ENCODE measurements around the gene P4HA1.

Gene P4HA1

DNA sequence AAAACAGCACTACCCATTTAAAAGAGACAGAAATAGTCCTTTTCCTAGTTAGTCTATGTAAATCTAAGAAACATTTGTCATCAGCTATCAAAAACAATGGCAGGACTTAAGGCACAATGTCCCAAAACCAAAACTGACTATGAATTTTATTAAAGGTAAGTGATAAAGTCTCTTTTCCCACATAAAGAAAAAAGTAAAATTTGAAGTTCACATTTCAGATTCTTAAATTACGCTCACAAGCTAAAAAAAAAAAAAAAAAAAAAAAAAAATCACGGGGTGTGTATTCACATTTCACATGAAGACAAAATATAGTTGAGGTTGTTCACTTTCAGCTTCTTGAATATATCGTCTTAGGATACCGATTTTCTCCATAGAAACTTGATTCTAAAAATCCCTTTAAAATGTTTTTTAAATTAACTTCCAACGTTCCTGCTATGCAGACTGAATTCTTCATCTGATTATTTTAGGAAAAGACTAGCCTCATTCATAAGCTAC is 1.6 kb downstream of the P4HA1 start:
- DNase-seq (ENCODE audit: low read depth in 3 of 3), result no peak

GRCh38 chr10:73093922-73094850 is 2.5 kb downstream of the P4HA1 start:
- no peak for DNase-seq (ENCODE audit: low read depth in 3 of 3)

- no peak for DNase-seq (ENCODE audit: low read depth in 3 of 3)
Measured at GRCh38 chr10:73092830-73093229, 3.8 kb downstream of the P4HA1 start.

DNA sequence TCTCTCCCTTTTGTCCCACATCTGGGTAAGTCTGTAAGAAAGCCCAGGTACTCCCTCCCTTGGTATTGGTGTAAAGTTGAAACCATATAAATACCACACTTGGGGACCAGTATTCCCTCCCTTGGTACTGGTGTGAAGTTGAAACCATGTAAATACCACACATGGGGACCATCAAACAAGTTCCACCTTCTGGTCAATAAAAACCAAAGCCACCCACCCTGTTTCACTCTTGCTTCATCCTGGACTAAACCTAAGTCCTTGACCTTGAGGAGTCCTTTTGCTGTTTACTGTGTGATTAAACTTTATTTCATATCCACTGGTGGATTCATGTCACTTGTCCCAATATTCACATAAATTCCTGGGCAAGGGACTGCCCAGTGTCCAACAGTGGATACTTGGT is 8.4 kb downstream of the P4HA1 start:
- DNase-seq (ENCODE audit: low read depth in 3 of 3), result no peak

- no peak for DNase-seq (ENCODE audit: low read depth in 3 of 3)
Measured at GRCh38 chr10:73086816-73087215, 9.8 kb downstream of the P4HA1 start.

DNA sequence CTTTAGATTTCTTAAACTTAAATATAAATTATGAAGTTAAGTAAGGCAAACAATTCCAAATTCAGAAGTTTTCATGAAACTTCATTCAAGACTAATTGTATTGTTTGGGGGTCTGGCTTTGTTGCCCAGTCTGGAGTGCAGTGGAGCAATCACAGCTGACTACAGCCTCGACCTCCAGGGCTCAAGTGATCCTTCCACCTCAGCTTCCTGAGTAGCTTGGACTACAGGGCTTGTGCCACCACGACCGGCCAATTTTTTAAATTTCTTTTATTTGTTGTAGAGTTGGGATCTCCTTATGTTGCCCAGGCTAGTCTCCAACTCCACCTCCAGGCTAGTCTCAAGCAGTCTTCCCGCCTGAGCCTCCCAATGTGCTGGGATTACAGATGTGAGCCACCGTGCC is 12.5 kb downstream of the P4HA1 start:
- no peak for DNase-seq (ENCODE audit: low read depth in 3 of 3)

DNA sequence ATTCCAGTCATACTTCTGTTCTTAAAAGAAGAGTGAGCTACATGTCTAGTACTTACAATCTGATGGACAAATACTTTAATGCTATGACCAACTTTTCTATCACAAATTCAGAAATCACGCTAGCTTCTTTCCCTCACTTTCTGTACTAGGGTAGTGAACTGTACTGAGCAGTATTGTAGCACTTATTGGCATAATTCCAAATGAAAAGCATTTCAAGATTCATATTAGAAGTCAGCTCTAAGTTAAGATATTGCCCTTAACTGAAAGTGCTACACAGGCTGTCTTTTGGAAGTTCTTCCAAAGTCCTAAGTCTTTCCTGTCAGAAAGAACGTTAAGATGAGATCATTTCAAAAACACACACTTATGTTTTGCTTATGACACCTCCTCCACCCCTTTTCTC is 13.4 kb downstream of the P4HA1 start:
- no peak for DNase-seq (ENCODE audit: low read depth in 3 of 3)

DNA sequence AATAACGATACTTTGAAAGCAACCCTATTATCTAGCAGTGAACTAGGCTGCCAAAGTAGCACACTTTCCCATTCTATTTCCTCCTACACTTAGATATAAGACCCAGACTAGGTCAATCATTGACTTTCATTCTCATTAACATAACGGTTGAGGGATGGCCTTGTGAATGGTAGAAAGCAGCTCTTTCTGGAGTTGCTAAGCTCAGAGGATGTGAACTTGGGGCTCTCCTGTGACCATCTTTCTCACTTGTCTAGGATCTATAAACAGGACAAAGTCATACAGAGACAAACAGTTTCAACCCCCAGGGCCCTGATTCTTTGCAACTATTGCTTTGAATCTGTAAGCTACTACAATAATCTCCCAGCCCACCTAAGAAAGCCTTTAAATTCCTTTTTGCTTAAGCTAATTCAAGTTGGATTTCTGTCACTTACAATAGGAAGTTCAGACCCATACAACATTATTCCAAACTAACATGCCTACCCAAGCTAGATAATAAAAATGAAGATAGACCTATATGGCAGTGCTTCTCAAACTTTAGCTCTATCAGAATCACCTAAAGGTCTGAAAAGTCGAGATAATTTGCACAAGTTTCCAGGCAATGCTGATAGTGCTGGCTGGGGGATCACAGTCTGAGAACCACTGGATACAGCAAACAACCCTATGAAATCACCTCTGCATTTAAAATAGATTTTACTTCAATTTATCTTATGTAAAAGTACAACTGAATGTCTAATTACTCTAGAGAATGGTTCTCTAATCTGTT is 16.7 kb downstream of the P4HA1 start:
- no peak for DNase-seq (ENCODE audit: low read depth in 3 of 3)

DNA sequence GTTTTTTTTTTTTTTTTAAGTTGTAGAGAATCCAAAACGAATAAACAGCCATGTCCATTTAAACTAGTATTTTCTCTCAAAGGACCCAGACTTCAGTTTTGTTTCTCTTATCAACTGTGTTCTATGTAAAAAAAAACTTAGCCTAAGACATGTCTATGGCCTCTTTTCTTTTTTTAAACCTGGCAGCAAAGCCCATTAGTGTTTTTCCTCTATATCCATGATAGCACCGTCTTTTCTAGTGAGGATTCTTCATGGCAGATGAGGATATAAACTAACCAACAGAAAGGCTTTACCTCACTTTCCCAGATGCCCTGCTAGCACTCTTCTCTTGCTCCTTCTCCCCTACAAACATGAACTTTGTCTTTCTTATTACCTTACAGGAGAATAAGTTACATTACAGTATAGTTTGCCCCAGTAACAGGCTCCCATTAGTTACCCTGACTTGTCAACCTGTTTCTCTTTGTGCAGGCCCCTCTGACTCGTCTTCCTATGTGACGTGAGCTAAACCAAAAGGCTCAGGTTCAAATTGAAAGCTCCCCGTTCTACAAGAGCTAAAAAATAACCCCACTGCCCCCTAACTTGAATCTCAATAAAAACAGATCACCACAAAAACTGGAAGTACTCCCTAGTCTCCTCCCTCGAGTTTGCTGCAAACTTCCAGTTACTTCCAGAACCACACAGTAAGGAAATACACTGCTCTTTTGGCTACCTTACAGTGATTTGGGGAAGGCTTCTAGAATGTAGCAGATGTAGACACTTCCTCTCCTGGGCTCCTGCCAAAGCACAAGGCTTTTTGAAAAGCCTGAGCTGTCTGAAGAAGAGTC is 20.1 kb downstream of the P4HA1 start:
- no peak for DNase-seq (ENCODE audit: low read depth in 3 of 3)

DNA sequence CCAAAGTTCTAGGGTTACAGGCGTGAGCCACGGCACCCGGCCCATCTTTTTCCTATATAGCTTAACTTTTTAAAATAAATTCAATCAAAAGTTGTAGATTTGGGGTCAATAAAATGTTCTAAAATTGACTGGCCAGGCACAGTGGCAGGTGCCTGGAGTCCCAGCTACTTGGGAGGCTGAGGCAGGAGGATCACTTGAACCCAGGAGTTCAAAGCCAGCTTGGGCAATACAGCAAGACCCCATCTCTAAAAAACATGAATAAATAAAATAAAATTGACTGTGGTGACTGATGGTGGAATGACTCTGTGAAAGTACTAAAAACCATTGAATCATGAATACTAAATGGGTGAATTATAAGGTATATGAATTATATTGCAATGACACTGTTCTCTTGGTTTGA is 20.8 kb downstream of the P4HA1 start:
- no peak for DNase-seq (ENCODE audit: low read depth in 3 of 3)

DNA sequence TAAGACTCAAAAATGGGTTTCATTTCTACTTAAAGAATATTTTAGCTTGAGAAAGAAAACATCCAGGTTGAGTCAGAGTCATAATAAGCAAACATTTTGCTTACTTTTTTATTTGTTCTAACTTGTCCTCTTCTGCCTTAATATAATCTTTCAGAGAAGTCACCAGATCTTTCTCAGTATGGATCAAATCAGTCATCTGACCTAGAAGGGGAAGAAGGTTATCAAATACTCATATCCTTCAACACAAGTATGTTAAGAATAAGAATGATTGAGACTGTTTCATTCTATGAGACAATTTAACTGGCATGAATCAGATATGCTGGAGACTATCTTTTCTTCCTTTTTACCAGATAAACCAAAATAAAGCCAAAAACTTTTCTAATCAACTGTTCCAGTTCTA is 23.0 kb downstream of the P4HA1 start:
- DNase-seq (ENCODE audit: low read depth in 3 of 3), result no peak

GRCh38 chr10:73065441-73065840 is 31.2 kb downstream of the P4HA1 start:
- no peak for DNase-seq (ENCODE audit: low read depth in 3 of 3)

GRCh38 chr10:73061743-73062142 is 34.9 kb downstream of the P4HA1 start:
- no peak for DNase-seq (ENCODE audit: low read depth in 3 of 3)

GRCh38 chr10:73060738-73061635 is 35.7 kb downstream of the P4HA1 start:
- no peak for DNase-seq (ENCODE audit: low read depth in 3 of 3)

DNA sequence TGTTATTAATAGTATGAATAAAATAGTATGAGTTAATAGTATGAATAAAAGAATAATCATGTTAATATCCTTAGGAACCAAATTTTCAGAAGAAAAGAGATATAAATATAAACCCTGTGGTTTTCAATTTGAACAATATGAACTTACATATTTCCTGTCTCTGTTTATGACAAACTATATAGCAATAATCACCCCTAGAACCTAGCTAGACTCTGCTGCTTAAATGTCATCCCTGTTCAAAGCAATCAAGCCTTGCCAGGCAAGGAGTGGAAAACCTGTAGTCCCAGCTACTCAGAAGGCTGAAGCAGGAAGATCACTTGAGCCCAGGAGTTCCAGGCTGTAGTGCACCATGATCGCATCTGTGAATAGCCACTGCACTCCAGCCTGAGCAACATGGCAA is 36.5 kb downstream of the P4HA1 start:
- no peak for DNase-seq (ENCODE audit: low read depth in 3 of 3)

DNA sequence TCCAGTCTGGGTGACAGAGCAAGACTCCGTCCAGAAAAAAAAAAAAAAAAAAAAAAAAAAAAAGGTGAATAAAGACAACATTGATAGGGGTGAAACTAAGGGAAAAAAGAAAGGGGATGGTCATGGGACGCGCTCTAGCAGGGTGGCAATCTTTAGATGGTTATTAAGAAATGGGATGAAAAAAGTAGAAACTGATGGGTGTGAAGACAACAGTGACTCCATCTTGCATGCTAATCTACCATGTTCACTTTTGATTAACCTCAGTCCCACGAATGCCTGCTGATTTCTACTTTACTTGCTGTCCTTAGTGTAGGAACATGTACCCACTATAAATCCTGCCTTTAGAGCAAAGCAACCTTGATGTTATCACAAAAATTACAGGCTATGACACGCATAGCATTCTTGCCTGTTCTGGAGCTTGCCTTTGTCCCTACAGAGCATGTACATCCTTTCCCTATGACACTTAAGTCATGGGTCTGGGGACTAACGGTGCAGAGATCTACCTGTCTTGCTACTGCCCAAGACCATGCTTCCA is 38.5 kb downstream of the P4HA1 start:
- no peak for DNase-seq (ENCODE audit: low read depth in 3 of 3)

DNA sequence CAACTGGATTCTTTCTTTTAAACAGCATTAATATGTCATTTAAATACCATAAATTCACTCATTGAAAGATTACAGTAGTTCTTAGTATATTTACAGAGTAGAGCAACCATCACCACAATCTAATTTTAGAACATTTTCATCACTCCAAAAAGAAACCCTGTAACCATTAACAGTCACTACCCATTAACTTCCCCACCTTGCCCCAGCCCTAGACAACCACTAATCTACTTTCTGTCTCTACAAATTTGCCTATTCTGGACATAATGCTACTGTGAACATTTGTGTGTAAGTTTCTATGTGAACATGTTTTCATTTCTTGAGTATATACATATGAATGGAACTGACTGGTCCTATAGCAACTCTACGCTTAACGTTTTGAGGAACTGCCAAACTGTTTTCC is 42.4 kb downstream of the P4HA1 start:
- DNase-seq (ENCODE audit: low read depth in 3 of 3), result no peak

DNA sequence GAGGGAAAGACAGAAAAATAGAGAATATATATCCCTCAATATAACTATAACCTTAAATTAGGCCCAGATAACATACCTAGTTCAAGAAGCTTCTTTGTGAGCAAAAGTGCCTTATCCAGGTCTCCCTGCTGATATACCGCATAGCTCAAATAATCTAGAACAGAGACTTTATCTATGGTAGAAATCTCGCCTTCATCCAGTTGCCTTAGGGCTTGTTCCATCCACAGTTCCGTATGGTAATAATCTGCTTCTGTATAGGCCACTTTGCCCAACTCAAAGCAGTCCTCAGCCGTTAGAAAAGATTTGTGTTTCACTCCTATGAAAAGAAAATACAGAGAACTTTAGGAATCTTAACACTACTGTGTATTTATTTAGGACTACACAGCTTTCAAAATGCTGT is 43.4 kb downstream of the P4HA1 start:
- DNase-seq (ENCODE audit: low read depth in 3 of 3), result no peak

DNA sequence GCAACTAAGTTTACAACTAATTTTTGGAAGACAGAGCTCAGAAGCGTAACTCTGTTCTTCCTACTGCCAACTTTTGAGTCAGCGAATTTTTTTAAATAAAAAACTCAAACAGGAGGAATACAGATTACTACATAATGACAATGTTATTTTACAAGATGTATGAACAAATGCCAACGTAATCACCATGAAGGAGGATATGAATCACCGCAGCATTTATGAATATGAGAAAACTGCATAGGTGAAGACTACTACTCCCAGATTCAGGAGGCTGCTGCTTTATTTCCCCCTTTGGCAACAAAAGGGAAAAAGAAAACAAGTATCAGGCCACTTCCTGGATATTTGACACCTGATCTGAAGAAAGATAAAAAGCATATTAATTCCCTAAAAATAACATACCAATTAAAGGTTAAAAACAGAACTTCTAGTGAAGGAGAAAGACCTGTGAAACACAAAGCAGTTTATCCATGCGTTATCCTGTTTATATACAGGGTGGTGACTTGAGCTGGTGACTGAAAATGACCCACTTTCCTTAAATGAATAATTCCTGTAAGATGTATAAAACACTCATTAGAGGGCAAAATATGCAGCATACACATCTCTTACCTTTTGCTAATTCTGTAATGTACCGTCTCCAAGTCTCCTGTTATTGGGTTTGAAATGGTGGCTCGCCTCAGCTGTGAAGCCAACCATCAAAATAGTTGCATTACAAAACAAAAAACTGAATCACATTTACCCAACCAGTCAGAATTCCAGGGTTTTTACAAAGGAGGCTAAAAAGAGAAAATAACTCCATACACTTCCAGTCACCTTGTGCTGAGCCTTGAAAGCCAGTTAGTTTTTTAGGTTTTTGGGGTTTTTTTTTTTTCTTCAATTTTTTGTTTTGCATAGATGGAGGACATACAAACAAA is 52.0 kb downstream of the P4HA1 start:
- DNase-seq (ENCODE audit: low read depth in 3 of 3), result no peak

Data from stimulated activated CD4-positive, alpha-beta T cell treated with anti-CD3 and anti-CD28 coated beads, TNF-alpha, amount 100 ng/mL, for 4 hours (primary cell).